Lung microvascular endothelial cell (primary cell): Measurements from ENCODE around the gene PARP3. TPM values are rescaled to one million over a fixed set of nuclear protein-coding genes. Genes with fewer than 3 reads are reported as not detected.
A peak's percentile ranks its signal among the peaks of the same experiment; 100 is the strongest.
"Not testable (repeated sequence)": the region's sequence is repeated elsewhere in the genome, so short reads cannot be mapped to it uniquely, and the experiment has no call there.

Experiments
- DNase-seq, 2 donors: peaks; one replicate each; pipeline versions ENCODE4 v3.0.0 to v3.0.0-alpha.2; 2010; ENCODE audit warnings: low read depth in 2 of 2
- total RNA-seq: library from RNA; depleted of rRNA; stranded (reverse); fragments of >200 nt; gene quantifications from 2 replicates; pipeline ENCODE4 v1.2.1, GENCODE V29; 2014

PARP3 gene
- total RNA-seq, 1 donor from 2014 or later: 4.6 TPM

- DNase-seq: no peak
Measured at GRCh38 chr3:51985063-51985462, 42.9 kb downstream of the PARP3 start.

GRCh38 chr3:51986010-51986947 lies 44.1 kb downstream of the PARP3 start:
- DNase-seq: no peak

GRCh38 chr3:51987568-51987967 lies 45.4 kb downstream of the PARP3 start:
- no peak for DNase-seq

- no peak for DNase-seq
Measured at GRCh38 chr3:51988286-51989146, 46.4 kb downstream of the PARP3 start.

- DNase-seq: not testable (repeated sequence)
Measured at GRCh38 chr3:51990501-51990971, 48.4 kb downstream of the PARP3 start.

GRCh38 chr3:51992017-51992682 lies 50.0 kb downstream of the PARP3 start:
- no peak for DNase-seq

GRCh38 chr3:51993657-51994056 lies 51.5 kb downstream of the PARP3 start:
- not testable (repeated sequence) for DNase-seq

- DNase-seq: no peak
Measured at GRCh38 chr3:51994530-51994929, 52.4 kb downstream of the PARP3 start.

GRCh38 chr3:51995346-51996163 lies 53.4 kb downstream of the PARP3 start, which contains the start of gene RPL29:
Gene RPL29, minus strand, starts transcription at chr3:51995895. Its CDS starts 434 bp downstream, at chr3:51995461.
- DNase-seq: peak; percentile 95 to 97

GRCh38 chr3:51997172-51997571 lies 55.0 kb downstream of the PARP3 start:
- DNase-seq: no peak

- no peak for DNase-seq
Measured at GRCh38 chr3:51997935-51998596, 55.9 kb downstream of the PARP3 start.

Other genes starting within 250 kb of the PARP3 start
- gene GRM2, start 235.3 kb upstream of the PARP3 start, total RNA-seq: under 0.01 TPM in 2 replicates
- not detected in 2 replicates for gene IQCF6, start 163.1 kb upstream of the PARP3 start, total RNA-seq
- not detected in 2 replicates for gene IQCF2, start 80.7 kb upstream of the PARP3 start, total RNA-seq
- gene IQCF5, start 66.8 kb upstream of the PARP3 start, total RNA-seq: not detected in 2 replicates
- not detected in 2 replicates for gene IQCF1, start 39.0 kb upstream of the PARP3 start, total RNA-seq
- 11.1 and 18.5 TPM in 2 replicates for gene RRP9, start 459 bp upstream of the PARP3 start, total RNA-seq
- gene GPR62, start 13.0 kb downstream of the PARP3 start, total RNA-seq: not detected in 2 replicates
- gene PCBP4, start 25.1 kb downstream of the PARP3 start, total RNA-seq: 15.0 and 19.2 TPM in 2 replicates
- gene ABHD14B, start 31.7 kb downstream of the PARP3 start, total RNA-seq: 10.0 and 16.7 TPM in 2 replicates
- gene ABHD14A, start 32.7 kb downstream of the PARP3 start, total RNA-seq: 3.1 and 3.4 TPM in 2 replicates
- gene ACY1, start 41.2 kb downstream of the PARP3 start, total RNA-seq: 10.7 and 22.2 TPM in 2 replicates
- gene RPL29, start 53.5 kb downstream of the PARP3 start, total RNA-seq: 760 and 1,004 TPM in 2 replicates
- 5.4 and 6.2 TPM in 2 replicates for gene DUSP7, start 114.2 kb downstream of the PARP3 start, total RNA-seq
- 4.0 and 8.7 TPM in 2 replicates for gene POC1A, start 212.1 kb downstream of the PARP3 start, total RNA-seq